Kidney (tissue), 14 donors: ENCODE data around the gene LARGE1. TPM values are rescaled to one million over a fixed set of nuclear protein-coding genes. Genes with fewer than 3 reads are reported as not detected.

Experiments used
- DNase-seq, 5 donors: peaks; one replicate each; pipeline ENCODE4 v3.0.0-alpha.2; 2013 to 2020
- FAIRE-seq: peaks from 2 replicates; lab custom pipeline; 2012; peaks lifted over from hg19 to GRCh38; lab: Jason Lieb, UNC
- H3K27ac ChIP-seq, 2 donors: one replicate each; pipeline ENCODE4 v1.7.0; 2013; ENCODE audit warnings: low read depth in 2 of 2, low read length in 2 of 2, inconsistent platforms in 1 of 2
- H3K27me3 ChIP-seq: one replicate; pipeline ENCODE4 v1.7.1; 2013; ENCODE audit warnings: low read length, inconsistent platforms; ENCODE audit not compliant: control insufficient read depth, insufficient read depth
- H3K36me3 ChIP-seq, 3 donors: one replicate each; pipeline versions ENCODE4 v1.7.0 to v1.7.1; 2013; ENCODE audit warnings: low read length in 3 of 3, control low read depth in 1 of 3, inconsistent platforms in 1 of 3; ENCODE audit not compliant: insufficient read depth in 3 of 3, control insufficient read depth in 2 of 3
- H3K4me1 ChIP-seq, 3 donors: one replicate each; pipeline versions ENCODE4 v1.7.0 to v1.7.1; 2013; ENCODE audit warnings: low read length in 3 of 3, inconsistent platforms in 1 of 3, low read depth in 1 of 3; ENCODE audit not compliant: control insufficient read depth in 2 of 3, insufficient read depth in 2 of 3
- H3K4me3 ChIP-seq, 3 donors: one replicate each; pipeline versions ENCODE4 v1.7.0 to v1.8.1; 2013; ENCODE audit warnings: low read length in 3 of 3, control low read depth in 1 of 3, inconsistent platforms in 1 of 3
- H3K9ac ChIP-seq, 3 donors: one replicate each; pipeline versions ENCODE4 v1.7.0 to v1.7.1; 2013; ENCODE audit warnings: low read length in 3 of 3, control low read depth in 1 of 3, inconsistent platforms in 1 of 3
- H3K9me3 ChIP-seq, 3 donors: one replicate each; pipeline versions ENCODE4 v1.7.0 to v1.7.1; 2013; ENCODE audit warnings: low read length in 3 of 3, control low read depth in 1 of 3, inconsistent platforms in 1 of 3; ENCODE audit not compliant: control insufficient read depth in 2 of 3, insufficient read depth in 1 of 3
- CTCF ChIP-seq: IDR thresholded peaks from 3 replicates; pipeline ENCODE4 v1.5.1; 2012; ENCODE audit warnings: mild to moderate bottlenecking, moderate library complexity, borderline replicate concordance; ENCODE audit not compliant: insufficient read depth; ENCODE audit errors: extremely low read depth
- intact Hi-C: fragments of 100-400 bp; cut with DNase I; formaldehyde crosslinking; loops from one replicate; pipeline ENCODE4 v1.11.1; 2022
- polyA plus RNA-seq: library from polyadenylated mRNA; stranded (reverse); fragments of 350-450 nt; fragmentation: Illumina TruSeq; extraction: RNeasy Lipid Tissue Mini Kit (QIAGEN cat#74804); gene quantifications from one replicate; pipeline ENCODE4 v1.2.3, GENCODE V29; 2014; ENCODE audit warnings: low read depth, low replicate concordance; ENCODE audit not compliant: insufficient read depth
- total RNA-seq: library from RNA; stranded (reverse); fragmentation: NEBNext Ultra II Directional; extraction: Animal tissue kit (Norgen Biotek cat#: 25700); gene quantifications from one replicate; pipeline ENCODE4 v1.2.1, GENCODE V29; 2021
- donor health status: control.
- donor health status: control.
- donor health status: control.
- donor health status: control.
- donor health status: control.
- donor health status: DM: yes; HTN: yes; CAD: no.
- donor health status: Normal renal cell carcinoma (clear cell type).

The LARGE1 gene
- total and polyA plus RNA-seq, 2 donors from 2014 or later: 5.0 to 22.9 TPM

DNA sequence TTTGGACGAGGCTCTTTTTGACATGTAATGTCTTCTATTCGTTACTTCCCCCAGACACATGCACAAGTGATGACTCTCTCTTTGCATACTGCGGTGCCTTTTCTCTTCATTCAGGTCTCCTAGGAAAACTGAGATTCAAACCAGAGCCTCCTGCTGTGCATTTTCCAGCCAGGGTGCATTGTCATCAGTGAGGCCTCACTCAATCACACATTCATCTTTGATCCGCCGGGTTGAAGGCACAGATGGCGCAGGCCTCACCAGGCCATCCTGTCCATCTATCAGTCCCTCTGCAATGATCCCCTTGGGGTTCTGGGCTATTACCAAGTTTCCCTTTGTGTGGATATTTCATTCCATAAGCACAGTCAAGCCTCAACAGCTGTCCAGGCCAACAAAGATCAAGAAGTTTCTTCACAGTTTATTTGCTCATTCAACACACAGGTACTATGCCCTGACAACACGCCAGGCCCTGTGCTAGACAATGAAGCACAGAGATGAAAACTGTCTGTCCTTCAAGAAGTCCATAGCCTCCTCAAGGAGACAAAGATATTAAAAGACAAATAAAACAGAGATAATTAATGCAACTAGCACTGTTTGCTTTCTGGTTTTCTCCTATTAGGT is 107.8 kb downstream of the LARGE1 start:
- FAIRE-seq (no peak), DNase-seq (no peak)
- Histone ChIP-seq H3K4me3 (no peak overlapping the region), H3K36me3 (no peaks in the 10 kb centered on the region), H3K27ac (no peak overlapping the region), H3K9ac (no peak overlapping the region), H3K27me3 (no peaks in the 10 kb centered on the region), H3K9me3 (no peaks in the 10 kb centered on the region), H3K4me1 (peaks cover 0 to 7% (median 3%) of the 10 kb centered on the region in 3 donors)
- TF ChIP-seq CTCF: no peak
- intact Hi-C loops: no loop called here

DNA sequence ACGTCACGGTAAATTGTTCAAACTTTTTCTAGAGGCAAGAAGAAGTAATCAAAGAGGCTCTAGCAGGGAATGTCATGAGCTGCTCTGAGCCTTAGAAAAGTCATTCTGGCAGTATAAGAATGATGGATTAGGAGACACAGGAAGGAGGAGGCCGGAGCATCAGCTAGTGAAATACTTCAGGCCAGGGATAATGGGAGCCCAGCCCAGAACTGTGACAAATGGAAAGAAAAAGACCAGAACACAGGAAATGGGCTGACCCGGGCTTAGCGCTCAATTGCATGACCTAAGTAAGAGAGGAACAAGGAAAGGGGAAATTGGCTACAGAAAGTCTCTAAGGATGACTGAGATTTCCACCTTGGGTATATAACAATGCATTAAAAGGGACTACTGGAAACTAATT is 108.6 kb downstream of the LARGE1 start:
- no peak overlapping the region for H3K27ac ChIP-seq
- H3K36me3 ChIP-seq: no peaks in the 10 kb centered on the region
- no peak overlapping the region for H3K4me3 ChIP-seq
- intact Hi-C loops: no loop called here
- DNase-seq (peak; percentile 29 to 87 (median 52)), FAIRE-seq (no peak)
- H3K9me3 ChIP-seq: no peaks in the 10 kb centered on the region
- no peak for TF ChIP-seq CTCF
- H3K9ac ChIP-seq: no peak overlapping the region
- H3K27me3 ChIP-seq: no peaks in the 10 kb centered on the region
- H3K4me1 ChIP-seq: peaks cover 0 to 7% (median 3%) of the 10 kb centered on the region in 3 donors

GRCh38 chr22:33811208-33811607 is 109.1 kb downstream of the LARGE1 start:
- Histone ChIP-seq H3K36me3 (no peaks in the 10 kb centered on the region), H3K9ac (no peak overlapping the region), H3K4me3 (no peak overlapping the region), H3K9me3 (no peaks in the 10 kb centered on the region), H3K27me3 (no peaks in the 10 kb centered on the region), H3K27ac (no peak overlapping the region), H3K4me1 (peaks cover 0 to 7% (median 3%) of the 10 kb centered on the region in 3 donors)
- intact Hi-C loops: no loop called here
- no peak for DNase-seq
- TF ChIP-seq CTCF: no peak
- no peak for FAIRE-seq

GRCh38 chr22:33807470-33807869 is 112.8 kb downstream of the LARGE1 start:
- no peak for DNase-seq
- FAIRE-seq: no peak
- no peak for TF ChIP-seq CTCF
- no peaks in the 10 kb centered on the region for H3K27me3 ChIP-seq
- H3K4me1 ChIP-seq: peaks cover 0 to 10% (median 3%) of the 10 kb centered on the region in 3 donors
- intact Hi-C loops: no loop called here
- H3K36me3 ChIP-seq: no peaks in the 10 kb centered on the region
- H3K9ac ChIP-seq: no peak overlapping the region
- no peak overlapping the region for H3K27ac ChIP-seq
- no peak overlapping the region for H3K4me3 ChIP-seq
- H3K9me3 ChIP-seq: no peaks in the 10 kb centered on the region
